ENCODE data around the gene NOP56. TPM values are rescaled to one million over a fixed set of nuclear protein-coding genes. Genes with fewer than 3 reads are reported as not detected.

The NOP56 gene
- total and polyA plus RNA-seq, 9 donors, result 62.0 to 207 (median 134) TPM

DNA sequence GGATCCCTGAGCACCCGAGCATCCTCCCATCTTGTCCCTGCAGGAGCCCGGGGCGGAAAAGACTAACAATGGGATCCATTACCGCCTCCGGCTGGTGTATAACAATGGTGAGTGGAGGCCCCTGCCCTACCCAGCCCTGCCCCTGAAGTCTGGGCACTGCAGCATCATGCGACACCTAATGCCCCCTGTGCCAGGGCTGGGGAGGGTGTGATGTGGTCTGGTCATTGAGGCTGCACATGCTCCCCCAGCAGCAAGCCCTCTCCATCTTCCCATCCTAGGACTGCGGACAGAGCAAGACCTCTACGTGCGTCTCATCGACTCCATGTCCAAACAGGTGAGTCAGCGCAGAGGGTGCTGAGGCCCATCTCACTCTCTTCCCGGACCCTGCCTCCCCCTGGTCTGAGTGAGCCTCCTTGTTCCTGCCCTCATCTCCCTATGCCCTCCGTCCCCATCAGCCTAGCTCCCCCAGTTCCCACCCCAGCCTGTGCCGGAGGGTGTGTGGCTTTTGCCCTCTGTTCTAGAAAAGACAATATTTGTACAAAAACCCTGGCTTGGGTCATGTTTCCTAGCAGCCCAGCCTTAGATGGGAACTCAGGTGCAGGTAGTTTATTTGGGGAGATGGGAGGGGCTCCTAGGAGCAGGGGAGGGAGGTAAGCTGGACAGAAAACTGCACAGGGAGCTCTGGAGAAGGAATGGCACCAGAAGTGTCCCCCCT is 53.7 kb downstream of the NOP56 start:
- WGBS, 3 donors, result 91 to 92% (median 92%) methylated on average over 14 of the region's 14 CpGs
- intact Hi-C loops (cut with DNase I), result no loop called here
- Histone ChIP-seq H3K27me3 (no peaks in the 10 kb centered on the region), H3K4me3 (no peak overlapping the region), H3K27ac (no peak overlapping the region), H3K4me1 (ENCODE audit: insufficient read depth) (no peaks in the 10 kb centered on the region), H3K36me3 (no peaks in the 10 kb centered on the region), H3K9me3 (no peaks in the 10 kb centered on the region)
- DNase-seq, result no peak
- TF ChIP-seq POLR2A (IDR thresholded peaks at IDR 0.05), result no peak
- TF ChIP-seq, protein P1, sequence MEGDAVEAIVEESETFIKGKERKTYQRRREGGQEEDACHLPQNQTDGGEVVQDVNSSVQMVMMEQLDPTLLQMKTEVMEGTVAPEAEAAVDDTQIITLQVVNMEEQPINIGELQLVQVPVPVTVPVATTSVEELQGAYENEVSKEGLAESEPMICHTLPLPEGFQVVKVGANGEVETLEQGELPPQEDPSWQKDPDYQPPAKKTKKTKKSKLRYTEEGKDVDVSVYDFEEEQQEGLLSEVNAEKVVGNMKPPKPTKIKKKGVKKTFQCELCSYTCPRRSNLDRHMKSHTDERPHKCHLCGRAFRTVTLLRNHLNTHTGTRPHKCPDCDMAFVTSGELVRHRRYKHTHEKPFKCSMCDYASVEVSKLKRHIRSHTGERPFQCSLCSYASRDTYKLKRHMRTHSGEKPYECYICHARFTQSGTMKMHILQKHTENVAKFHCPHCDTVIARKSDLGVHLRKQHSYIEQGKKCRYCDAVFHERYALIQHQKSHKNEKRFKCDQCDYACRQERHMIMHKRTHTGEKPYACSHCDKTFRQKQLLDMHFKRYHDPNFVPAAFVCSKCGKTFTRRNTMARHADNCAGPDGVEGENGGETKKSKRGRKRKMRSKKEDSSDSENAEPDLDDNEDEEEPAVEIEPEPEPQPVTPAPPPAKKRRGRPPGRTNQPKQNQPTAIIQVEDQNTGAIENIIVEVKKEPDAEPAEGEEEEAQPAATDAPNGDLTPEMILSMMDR (IDR thresholded peaks at IDR 0.05), result no peak
- TF ChIP-seq EP300 (IDR thresholded peaks at IDR 0.05), result no peak

GRCh38 chr20:2706688-2707352 is 54.4 kb downstream of the NOP56 start:
- no peaks in the 10 kb centered on the region for H3K4me1 ChIP-seq (ENCODE audit: insufficient read depth)
- intact Hi-C loops (cut with DNase I), result no loop called here
- no peak overlapping the region for H3K27ac ChIP-seq
- no peaks in the 10 kb centered on the region for H3K36me3 ChIP-seq
- H3K9me3 ChIP-seq, result no peaks in the 10 kb centered on the region
- WGBS, 3 donors, result 88 to 89% (median 89%) methylated on average over 6 of the region's 6 CpGs
- TF ChIP-seq, protein P1 (IDR thresholded peaks at IDR 0.05), result no peak
- TF ChIP-seq POLR2A (IDR thresholded peaks at IDR 0.05) (no peak), EP300 (IDR thresholded peaks at IDR 0.05) (no peak)
- no peaks in the 10 kb centered on the region for H3K27me3 ChIP-seq
- no peak overlapping the region for H3K4me3 ChIP-seq
- DNase-seq, result no peak

DNA sequence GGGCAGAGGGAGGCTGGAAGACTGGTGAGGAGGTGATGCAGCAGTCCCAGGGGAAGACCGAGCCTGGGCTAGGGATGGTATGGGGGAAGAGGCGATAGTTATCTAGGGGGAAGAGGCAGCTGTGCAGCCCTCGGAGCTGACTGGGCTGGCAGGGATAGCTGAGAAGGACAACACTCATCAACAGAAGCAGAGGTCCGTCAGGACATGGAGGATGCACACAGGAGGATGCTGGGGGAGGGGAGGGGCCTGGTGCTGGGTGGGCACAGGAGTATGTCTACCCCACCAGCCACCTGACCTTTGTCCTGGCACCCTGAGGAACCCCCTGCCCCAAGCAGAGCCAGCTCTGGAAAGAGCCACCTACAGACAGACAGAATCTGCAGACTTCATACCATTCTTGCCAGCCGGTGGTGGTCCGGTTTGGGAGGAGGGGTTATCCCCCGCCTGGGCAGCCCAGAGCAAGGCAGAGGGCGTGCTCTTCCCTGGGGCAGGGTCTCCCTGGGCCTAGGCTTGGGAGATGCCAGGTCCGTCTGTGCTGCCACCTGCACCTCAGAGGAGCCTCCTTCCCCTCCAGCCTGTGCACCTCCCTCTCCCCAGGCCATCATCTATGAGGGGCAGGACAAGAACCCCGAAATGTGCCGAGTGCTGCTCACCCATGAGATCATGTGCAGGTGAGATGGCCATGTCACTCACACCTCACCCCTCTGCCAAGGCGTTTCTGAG is 55.1 kb downstream of the NOP56 start:
- Histone ChIP-seq H3K27ac (no peak overlapping the region), H3K36me3 (no peaks in the 10 kb centered on the region), H3K27me3 (no peaks in the 10 kb centered on the region), H3K9me3 (no peaks in the 10 kb centered on the region), H3K4me1 (ENCODE audit: insufficient read depth) (no peaks in the 10 kb centered on the region), H3K4me3 (no peak overlapping the region)
- WGBS, 3 donors, result 78 to 83% (median 80%) methylated on average over 12 of the region's 12 CpGs
- intact Hi-C loops (cut with DNase I), result no loop called here
- DNase-seq, result no peak
- TF ChIP-seq POLR2A (IDR thresholded peaks at IDR 0.05) (no peak), EP300 (IDR thresholded peaks at IDR 0.05) (no peak)
- TF ChIP-seq, protein P1 (IDR thresholded peaks at IDR 0.05), result no peak

MicroRNA genes within 50 kb of the gene (microRNA counts, 767-probe panel; counts per million panel counts)
- 530 counts per million, percentile 78 among the panel's probes with 10 or more counts for microRNA hsa-miR-1292

Small RNAs within 50 kb of the gene (microRNA-seq; reads per million reads assigned to microRNA genes)
- gene MIR1292, result 0.71 to 6.8 (median 1.5) reads per million in 3 donors

Small RNAs within 50 kb of the gene (small RNA-seq; reads per million reads assigned to genes)
- gene SNORA51 (not detected), gene SNORD110 (not detected), gene SNORD56 (not detected), gene SNORD57 (not detected), gene SNORD86 (not detected)

Other genes with a start within 250 kb of the NOP56 start
- 100 to 1,000 TPM in 6 of 7 donors, 10 to 100 TPM in 1; 98.4 to 149 (median 117) TPM for gene SNRPB, start 181.8 kb upstream of the NOP56 start, total RNA-seq
- gene SNRPB, start 181.8 kb upstream of the NOP56 start, polyA plus RNA-seq, result 100 to 1,000 TPM in 1 of 2 donors, 10 to 100 TPM in 1; 41.6 to 170 TPM
- gene ZNF343, start 143.7 kb upstream of the NOP56 start, total RNA-seq, result 10 to 100 TPM in 5 of 7 donors, 1 to 10 TPM in 2; 5.2 to 16.5 (median 12.3) TPM
- 10 to 100 TPM in 1 of 2 donors, 1 to 10 TPM in 1; 8.0 to 13.5 TPM for gene ZNF343, start 143.7 kb upstream of the NOP56 start, polyA plus RNA-seq
- under 1 TPM in 3 of 7 donors, not detected in 4; 0.07 to 0.15 (median 0.07) TPM for gene TMC2, start 116.1 kb upstream of the NOP56 start, total RNA-seq
- under 1 TPM; 0.07 to 0.38 TPM for gene TMC2, start 116.1 kb upstream of the NOP56 start, polyA plus RNA-seq
- 10 to 100 TPM; 68.1 to 92.9 (median 85.9) TPM for gene IDH3B, start 11.6 kb downstream of the NOP56 start, total RNA-seq
- gene IDH3B, start 11.6 kb downstream of the NOP56 start, polyA plus RNA-seq, result 100 to 1,000 TPM in 1 of 2 donors, 10 to 100 TPM in 1; 85.6 to 105 TPM
- gene EBF4, start 40.1 kb downstream of the NOP56 start, total RNA-seq, result 10 to 100 TPM; 17.6 to 67.7 (median 55.5) TPM
- 10 to 100 TPM in 1 of 2 donors, 1 to 10 TPM in 1; 9.4 to 22.3 TPM for gene EBF4, start 40.1 kb downstream of the NOP56 start, polyA plus RNA-seq
- gene CPXM1, start 148.0 kb downstream of the NOP56 start, total RNA-seq, result 10 to 100 TPM in 4 of 7 donors, 1 to 10 TPM in 2, under 1 TPM in 1; 0.86 to 50.8 (median 28.1) TPM
- gene CPXM1, start 148.0 kb downstream of the NOP56 start, polyA plus RNA-seq, result 10 to 100 TPM; 28.0 to 50.9 TPM
- gene C20orf141, start 162.4 kb downstream of the NOP56 start, total RNA-seq, result under 1 TPM in 1 of 7 donors, not detected in 6; 0.69 TPM
- not detected for gene C20orf141, start 162.4 kb downstream of the NOP56 start, polyA plus RNA-seq
- gene TMEM239, start 163.7 kb downstream of the NOP56 start, total RNA-seq, result not detected
- gene TMEM239, start 163.7 kb downstream of the NOP56 start, polyA plus RNA-seq, result not detected
- 10 to 100 TPM; 32.9 to 58.0 (median 39.1) TPM for gene PCED1A, start 188.0 kb downstream of the NOP56 start, total RNA-seq
- gene PCED1A, start 188.0 kb downstream of the NOP56 start, polyA plus RNA-seq, result 10 to 100 TPM in 1 of 2 donors, 1 to 10 TPM in 1; 6.0 to 44.0 TPM
- gene VPS16, start 188.1 kb downstream of the NOP56 start, total RNA-seq, result 10 to 100 TPM; 15.6 to 44.1 (median 31.4) TPM
- gene VPS16, start 188.1 kb downstream of the NOP56 start, polyA plus RNA-seq, result 10 to 100 TPM; 16.8 to 30.7 TPM
- 10 to 100 TPM; 40.7 to 78.7 (median 71.8) TPM for gene PTPRA, start 220.8 kb downstream of the NOP56 start, total RNA-seq
- 100 to 1,000 TPM in 1 of 2 donors, 10 to 100 TPM in 1; 43.3 to 178 TPM for gene PTPRA, start 220.8 kb downstream of the NOP56 start, polyA plus RNA-seq